AML-193 (cell line): ENCODE measurements around the gene PCDHA10.

Source experiments
- DNase-seq, 2 experiments: peaks; one replicate each; lab custom pipeline; 2025; lab: John Stamatoyannopoulos, UW

PCDHA10 gene

GRCh38 chr5:140882591-140882899 is 26.8 kb downstream of the PCDHA10 start:
- no peak for DNase-seq

GRCh38 chr5:140883373-140883772 is 27.7 kb downstream of the PCDHA10 start:
- DNase-seq, result no peak

- DNase-seq, result no peak
Measured at GRCh38 chr5:140883927-140884697, 28.4 kb downstream of the PCDHA10 start.

- DNase-seq, result no peak
Measured at GRCh38 chr5:140916325-140916724, 60.6 kb downstream of the PCDHA10 start.
